ENCODE results near the gene ARHGAP8. TPM values are rescaled to one million over a fixed set of nuclear protein-coding genes. Genes with fewer than 3 reads are reported as not detected.
"Not testable (repeated sequence)": the region's sequence is repeated elsewhere in the genome, so short reads cannot be mapped to it uniquely, and the experiment has no call there.

The ARHGAP8 gene
- total and polyA plus RNA-seq, 2 donors (not counting 1 experiment from before 2014, with no cell fraction given), result 0.37 TPM; not detected in 1

- H3K9me3 Mint-ChIP-seq (ENCODE audit: insufficient read depth); CTCF ChIA-PET; H3K27ac Mint-ChIP-seq; H3K27me3 ChIP-seq (replicated peaks in 1 of 4; ENCODE audit: control extremely low read depth in 1 of 4, control insufficient read depth in 3 of 4, insufficient read depth in 4 of 4, low read length in 3 of 4); H4K20me1 ChIP-seq (ENCODE audit: control insufficient read depth, insufficient read depth, low read length, poor library complexity, severe bottlenecking); ATAC-seq (ENCODE audit: low read depth); POLR2A ChIA-PET; DNase-seq; intact Hi-C loops (cut with micrococcal nuclease); H3K4me3 Mint-ChIP-seq; H3K27me3 Mint-ChIP-seq; H3K27ac ChIP-seq (ENCODE audit: low read length in 2 of 2); H3K36me3 ChIP-seq (replicated peaks in 1 of 2; ENCODE audit: control extremely low read depth in 1 of 2, control insufficient read depth in 1 of 2, extremely low read depth in 1 of 2, insufficient read depth in 2 of 2, low read length in 1 of 2); H3K9me3 ChIP-seq (ENCODE audit: control extremely low read depth in 1 of 3, control insufficient read depth in 2 of 3, insufficient read depth in 1 of 3, low read length in 2 of 3); H3K4me1 Mint-ChIP-seq; H3K4me3 ChIP-seq (ENCODE audit: control extremely low read depth in 1 of 5, extremely low read depth in 1 of 5, insufficient read depth in 1 of 5, low read depth in 2 of 5, low read length in 4 of 5); H3K9ac ChIP-seq (ENCODE audit: low read length); H3K4me1 ChIP-seq (ENCODE audit: control insufficient read depth in 2 of 2, insufficient read depth in 2 of 2, low read length in 2 of 2); H3K79me2 ChIP-seq (ENCODE audit: control insufficient read depth, insufficient read depth, low read length); H2AFZ ChIP-seq (ENCODE audit: insufficient read depth, low read depth, low read length, poor library complexity, severe bottlenecking); H3K4me2 ChIP-seq (replicated peaks; ENCODE audit: low read depth, low read length, poor library complexity, severe bottlenecking): not testable (repeated sequence)
- WGBS (ENCODE audit: insufficient coverage), result 86% methylated on average over 9 of the region's 17 CpGs
Observed at GRCh38 chr22:44799946-44800634, 47.7 kb downstream of the ARHGAP8 start.

GRCh38 chr22:44801476-44801875, 49.1 kb downstream of the ARHGAP8 start:
- Histone ChIP-seq H2AFZ (ENCODE audit: insufficient read depth, low read depth, low read length, poor library complexity, severe bottlenecking) (no peak overlapping the region), H3K4me1 (ENCODE audit: control insufficient read depth in 2 of 2, insufficient read depth in 2 of 2, low read length in 2 of 2) (no peaks in the 10 kb centered on the region), H3K9ac (ENCODE audit: low read length) (no peak overlapping the region), H3K4me3 (ENCODE audit: control extremely low read depth in 1 of 5, extremely low read depth in 1 of 5, insufficient read depth in 1 of 5, low read depth in 2 of 5, low read length in 4 of 5) (no peak overlapping the region), H3K4me2 (replicated peaks; ENCODE audit: low read depth, low read length, poor library complexity, severe bottlenecking) (no peak overlapping the region), H3K27me3 (replicated peaks in 1 of 4; ENCODE audit: control extremely low read depth in 1 of 4, control insufficient read depth in 3 of 4, insufficient read depth in 4 of 4, low read length in 3 of 4) (no peaks in the 10 kb centered on the region), H3K27ac (ENCODE audit: low read length in 2 of 2) (no peak overlapping the region), H3K36me3 (replicated peaks in 1 of 2; ENCODE audit: control extremely low read depth in 1 of 2, control insufficient read depth in 1 of 2, extremely low read depth in 1 of 2, insufficient read depth in 2 of 2, low read length in 1 of 2) (no peaks in the 10 kb centered on the region), H3K9me3 (ENCODE audit: control extremely low read depth in 1 of 3, control insufficient read depth in 2 of 3, insufficient read depth in 1 of 3, low read length in 2 of 3) (no peaks in the 10 kb centered on the region), H3K79me2 (ENCODE audit: control insufficient read depth, insufficient read depth, low read length) (no peaks in the 10 kb centered on the region), H4K20me1 (ENCODE audit: control insufficient read depth, insufficient read depth, low read length, poor library complexity, severe bottlenecking) (no peaks in the 10 kb centered on the region)
- ChIA-PET POLR2A (no interaction called here), CTCF (no interaction called here)
- Mint-ChIP-seq H3K9me3 (ENCODE audit: insufficient read depth) (no peaks in the 10 kb centered on the region), H3K4me3 (no peak overlapping the region), H3K4me1 (no peaks in the 10 kb centered on the region), H3K27ac (no peak overlapping the region), H3K27me3 (peaks cover 7% of the 10 kb centered on the region)
- TF ChIP-seq EZH2 (IDR thresholded peaks at IDR 0.05; ENCODE audit: borderline replicate concordance, insufficient read depth, low read depth, low read length, poor library complexity, severe bottlenecking) (no peak), CTCF (IDR thresholded peaks at IDR 0.05) (no peak)
- WGBS (ENCODE audit: insufficient coverage), result 85% methylated on average over 8 of the region's 11 CpGs
- ATAC-seq (ENCODE audit: low read depth), result no peak
- DNase-seq, result no peak
- intact Hi-C loops (cut with micrococcal nuclease), result no loop called here

Measured in B cell (primary cell).